Uterus (tissue), 2 donors: ENCODE measurements around the gene AK5.

Source experiments
- CTCF ChIP-seq, 4 experiments: fragments of 200-600 bp in 2 of 4; fragments of 450-650 bp in 2 of 4; sonication (generic) in 2 of 4; IDR thresholded peaks; one replicate each; pipeline ENCODE4 v1.5.1; 2016 to 2019; ENCODE audit warnings: antibody characterized with exemption in 4 of 4, mild to moderate bottlenecking in 2 of 4, moderate library complexity in 1 of 4
- POLR2A ChIP-seq, 2 donors: fragments of 450-650 bp; IDR thresholded peaks; one replicate each; pipeline ENCODE4 v1.6.1; 2016; ENCODE audit warnings: antibody characterized with exemption in 2 of 2, mild to moderate bottlenecking in 1 of 2, moderate library complexity in 1 of 2

- TF ChIP-seq CTCF (IDR thresholded peaks at IDR 0.05) (no peak), POLR2A (IDR thresholded peaks at IDR 0.05) (no peak)
Measured at GRCh38 chr1:77516106-77516505, 234.3 kb downstream of the AK5 start.
